ENCODE results near the gene LARGE1.

DNA sequence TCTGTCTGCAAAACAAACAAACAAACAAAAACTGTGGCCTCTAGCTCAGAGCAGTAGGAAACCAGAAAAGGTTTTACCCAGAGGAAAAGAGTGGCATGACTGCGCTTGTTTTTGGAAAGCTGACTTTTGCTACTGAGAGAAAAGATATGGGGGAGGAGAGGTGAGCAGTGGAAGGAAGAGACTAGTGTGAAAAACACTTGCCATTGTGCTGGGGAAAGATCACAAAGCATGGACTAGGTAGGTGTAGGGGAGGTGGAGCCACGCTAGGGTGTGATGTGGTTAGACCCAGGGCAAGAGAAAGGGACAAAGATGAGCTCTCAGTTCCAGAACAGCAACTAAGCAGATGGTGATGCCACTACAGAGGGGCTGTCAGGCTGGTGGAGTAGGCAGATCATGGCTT is 319.2 kb downstream of the LARGE1 start:
- TF ChIP-seq, protein P1, sequence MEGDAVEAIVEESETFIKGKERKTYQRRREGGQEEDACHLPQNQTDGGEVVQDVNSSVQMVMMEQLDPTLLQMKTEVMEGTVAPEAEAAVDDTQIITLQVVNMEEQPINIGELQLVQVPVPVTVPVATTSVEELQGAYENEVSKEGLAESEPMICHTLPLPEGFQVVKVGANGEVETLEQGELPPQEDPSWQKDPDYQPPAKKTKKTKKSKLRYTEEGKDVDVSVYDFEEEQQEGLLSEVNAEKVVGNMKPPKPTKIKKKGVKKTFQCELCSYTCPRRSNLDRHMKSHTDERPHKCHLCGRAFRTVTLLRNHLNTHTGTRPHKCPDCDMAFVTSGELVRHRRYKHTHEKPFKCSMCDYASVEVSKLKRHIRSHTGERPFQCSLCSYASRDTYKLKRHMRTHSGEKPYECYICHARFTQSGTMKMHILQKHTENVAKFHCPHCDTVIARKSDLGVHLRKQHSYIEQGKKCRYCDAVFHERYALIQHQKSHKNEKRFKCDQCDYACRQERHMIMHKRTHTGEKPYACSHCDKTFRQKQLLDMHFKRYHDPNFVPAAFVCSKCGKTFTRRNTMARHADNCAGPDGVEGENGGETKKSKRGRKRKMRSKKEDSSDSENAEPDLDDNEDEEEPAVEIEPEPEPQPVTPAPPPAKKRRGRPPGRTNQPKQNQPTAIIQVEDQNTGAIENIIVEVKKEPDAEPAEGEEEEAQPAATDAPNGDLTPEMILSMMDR (IDR thresholded peaks at IDR 0.05): no peak
- TF ChIP-seq POLR2A (IDR thresholded peaks at IDR 0.05): no peak
- TF ChIP-seq POLR2AphosphoS5 (IDR thresholded peaks at IDR 0.05): no peak
